HepG2 (cell line): ENCODE results near the gene PXMP2. TPM values are rescaled to one million over a fixed set of nuclear protein-coding genes. Genes with fewer than 3 reads are reported as not detected.

Experiments used
- AHR ChIP-seq: IDR thresholded peaks from 2 replicates; pipeline ENCODE4 v1.6.1; 2018; ENCODE audit warnings: missing genetic modification reagents, missing compliant biosample characterization
- ARNT2 ChIP-seq: sonication (generic); formaldehyde crosslinking; IDR thresholded peaks from 2 replicates; pipeline ENCODE4 v1.8.0; 2022; ENCODE audit warnings: mild to moderate bottlenecking, low read depth, missing genetic modification reagents, moderate library complexity
- CERS6 ChIP-seq: sonication (generic); formaldehyde crosslinking; IDR thresholded peaks from 2 replicates; pipeline ENCODE4 v1.5.0; 2020; ENCODE audit warnings: missing genetic modification reagents
- GPN1 ChIP-seq: sonication (generic); formaldehyde crosslinking; IDR thresholded peaks from 2 replicates; pipeline ENCODE4 v1.5.1; 2020; ENCODE audit warnings: missing genetic modification reagents, borderline replicate concordance
- HMGXB3 ChIP-seq: sonication (generic); formaldehyde crosslinking; IDR thresholded peaks from 2 replicates; pipeline ENCODE4 v1.4.0; 2020; ENCODE audit warnings: missing genetic modification reagents, borderline replicate concordance
- MAZ ChIP-seq, 2 experiments: sonication (generic) in 1 of 2; formaldehyde crosslinking in 1 of 2; IDR thresholded peaks; 2 replicates each; pipeline versions ENCODE4 v1.5.0 to v1.6.1; 2012 to 2020; ENCODE audit warnings: low read depth in 2 of 2, mild to moderate bottlenecking in 2 of 2, borderline replicate concordance in 1 of 2, improper control_type of control experiment in 1 of 2, low read length in 1 of 2, missing genetic modification reagents in 1 of 2, moderate library complexity in 1 of 2
- MTF2 ChIP-seq: sonication (generic); formaldehyde crosslinking; IDR thresholded peaks from 2 replicates; pipeline ENCODE4 v1.5.0; 2020; ENCODE audit warnings: missing genetic modification reagents, borderline replicate concordance
- PCBP1 ChIP-seq: fragments of 200-400 bp; formaldehyde crosslinking; IDR thresholded peaks from 2 replicates; pipeline ENCODE4 v1.6.1; 2017; ENCODE audit warnings: mild to moderate bottlenecking, low read depth, low read length, borderline replicate concordance
- SAFB2 ChIP-seq: sonication (generic); formaldehyde crosslinking; IDR thresholded peaks from 2 replicates; pipeline ENCODE4 v1.5.1; 2020; ENCODE audit warnings: missing genetic modification reagents, low read depth, mild to moderate bottlenecking, borderline replicate concordance
- SKI ChIP-seq: fragments of 450-650 bp; IDR thresholded peaks from one replicate; pipeline ENCODE4 v1.6.1; 2018; ENCODE audit warnings: mild to moderate bottlenecking; ENCODE audit not compliant: partially characterized antibody
- SNRNP70 ChIP-seq: fragments of 200-400 bp; formaldehyde crosslinking; IDR thresholded peaks from 2 replicates; pipeline ENCODE4 v1.6.1; 2017; ENCODE audit warnings: mild to moderate bottlenecking, low read depth, low read length, moderate library complexity
- WIZ ChIP-seq: sonication (generic); formaldehyde crosslinking; IDR thresholded peaks from 2 replicates; pipeline ENCODE4 v1.5.1; 2020; ENCODE audit warnings: mild to moderate bottlenecking, missing genetic modification reagents
- ZNF660 ChIP-seq: sonication (generic); formaldehyde crosslinking; IDR thresholded peaks from 2 replicates; pipeline ENCODE4 v1.5.1; 2020; ENCODE audit warnings: mild to moderate bottlenecking, low read depth, missing genetic modification reagents, borderline replicate concordance
- ZNF687 ChIP-seq: sonication (generic); formaldehyde crosslinking; IDR thresholded peaks from 2 replicates; pipeline ENCODE4 v1.5.1; 2020; ENCODE audit warnings: mild to moderate bottlenecking, missing genetic modification reagents, moderate library complexity
- polyA plus RNA-seq, 8 experiments: library from polyadenylated mRNA; depleted of rRNA in 3 of 8; stranded (reverse) in 7 of 8; unstranded in 1 of 8; fragments of >200 nt; fragmentation: Illumina TruSeq in 4 of 8; extraction: Trizol in 4 of 8; gene quantifications; 2 replicates each; pipeline versions ENCODE4 v1.2.1 to v1.2.3, GENCODE V29; 2011 to 2016; ENCODE audit warnings: low read depth in 4 of 8, missing spikeins in 1 of 8, mixed read lengths in 1 of 8; ENCODE audit not compliant: insufficient read depth in 1 of 8
- total RNA-seq, 5 experiments: library from RNA; depleted of rRNA; stranded (reverse); fragments of >200 nt; fragmentation: Illumina TruSeq; extraction: Trizol; gene quantifications; 2 replicates each; pipeline ENCODE4 v1.2.3, GENCODE V29; 2016; ENCODE audit warnings: low read depth in 1 of 5
- TF ChIP-seq, protein P1 (sequence below): IDR thresholded peaks from 2 replicates; pipeline ENCODE4 v1.6.1; 2016; ENCODE audit warnings: low read depth, control low read depth

PXMP2 gene
- total and polyA plus RNA-seq, 2 of the 13 experiments (the other 11 are each of a cell fraction or from before 2014, with no cell fraction given) = 25.5 to 42.9 TPM

DNA sequence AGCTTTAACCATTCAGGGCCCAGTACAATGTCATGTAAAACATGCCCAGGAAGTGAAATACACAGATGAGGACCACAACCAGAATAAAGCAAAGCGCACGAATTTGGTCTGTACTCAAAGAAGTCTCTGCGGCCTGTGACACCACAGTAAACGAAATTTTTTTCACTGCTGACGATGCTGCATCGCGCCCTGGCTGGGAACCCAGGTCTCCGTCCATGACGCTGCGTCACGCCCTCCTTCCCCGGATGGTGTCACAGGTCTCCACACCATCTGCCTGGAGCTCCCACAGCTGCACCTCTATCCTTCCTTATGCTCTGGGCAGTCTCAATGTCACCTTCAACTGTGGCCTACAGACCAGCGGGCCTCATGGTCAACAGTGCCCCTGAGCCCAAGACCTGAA, 56.4 kb downstream of the PXMP2 start (continued):
- TF ChIP-seq ZNF660 (CRISPR knock-in tag) (no peak), MAZ (IDR thresholded peaks at IDR 0.05; ENCODE audit: borderline replicate concordance, low read depth, low read length) (no peak), MAZ (CRISPR knock-in tag; IDR thresholded peaks at IDR 0.05; ENCODE audit: low read depth) (no peak), ARNT2 (CRISPR knock-in tag) (no peak), SAFB2 (CRISPR knock-in tag) (no peak), GPN1 (CRISPR knock-in tag) (no peak), HMGXB3 (no peak), WIZ (no peak), MTF2 (CRISPR knock-in tag) (no peak), AHR (CRISPR knock-in tag) (no peak), ZNF687 (CRISPR knock-in tag) (no peak), PCBP1 (no peak), CERS6 (CRISPR knock-in tag) (no peak), SNRNP70 (no peak), SKI (no peak)
- TF ChIP-seq, protein P1, sequence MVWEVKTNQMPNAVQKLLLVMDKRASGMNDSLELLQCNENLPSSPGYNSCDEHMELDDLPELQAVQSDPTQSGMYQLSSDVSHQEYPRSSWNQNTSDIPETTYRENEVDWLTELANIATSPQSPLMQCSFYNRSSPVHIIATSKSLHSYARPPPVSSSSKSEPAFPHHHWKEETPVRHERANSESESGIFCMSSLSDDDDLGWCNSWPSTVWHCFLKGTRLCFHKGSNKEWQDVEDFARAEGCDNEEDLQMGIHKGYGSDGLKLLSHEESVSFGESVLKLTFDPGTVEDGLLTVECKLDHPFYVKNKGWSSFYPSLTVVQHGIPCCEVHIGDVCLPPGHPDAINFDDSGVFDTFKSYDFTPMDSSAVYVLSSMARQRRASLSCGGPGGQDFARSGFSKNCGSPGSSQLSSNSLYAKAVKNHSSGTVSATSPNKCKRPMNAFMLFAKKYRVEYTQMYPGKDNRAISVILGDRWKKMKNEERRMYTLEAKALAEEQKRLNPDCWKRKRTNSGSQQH = no peak
